Testis (tissue), 3 donors: ENCODE results near the gene NUDT22. TPM values are rescaled to one million over a fixed set of nuclear protein-coding genes. Genes with fewer than 3 reads are reported as not detected.
A peak's percentile ranks its signal among the peaks of the same experiment; 100 is the strongest.

Source experiments
- DNase-seq: peaks from one replicate; pipeline ENCODE4 v3.0.0-alpha.2; 2019
- H3K27ac ChIP-seq, 2 donors: fragments of 200-600 bp; sonication (generic); one replicate each; pipeline ENCODE4 v1.5.1; 2019
- H3K27me3 ChIP-seq: fragments of 200-600 bp; sonication (generic); one replicate; pipeline ENCODE4 v1.5.1; 2019
- H3K36me3 ChIP-seq: fragments of 200-600 bp; sonication (generic); one replicate; pipeline ENCODE4 v1.5.1; 2017; ENCODE audit warnings: low read depth; ENCODE audit errors: missing control alignments
- H3K4me1 ChIP-seq: fragments of 200-600 bp; sonication (generic); one replicate; pipeline ENCODE4 v1.5.1; 2019
- H3K4me3 ChIP-seq, 2 donors: fragments of 200-600 bp; sonication (generic); one replicate each; pipeline ENCODE4 v1.5.1; 2017 to 2019
- H3K9me3 ChIP-seq: fragments of 200-600 bp; sonication (generic); one replicate; pipeline ENCODE4 v1.5.1; 2017
- CTCF ChIP-seq, 3 experiments: fragments of 450-650 bp in 2 of 3; fragments of 200-600 bp in 1 of 3; sonication (generic) in 1 of 3; IDR thresholded peaks; one replicate each; pipeline ENCODE4 v1.5.1; 2016 to 2019; ENCODE audit warnings: antibody characterized with exemption in 3 of 3, mild to moderate bottlenecking in 2 of 3, moderate library complexity in 1 of 3
- POLR2A ChIP-seq: fragments of 450-650 bp; IDR thresholded peaks from one replicate; pipeline ENCODE4 v1.6.1; 2017; ENCODE audit warnings: antibody characterized with exemption, mild to moderate bottlenecking, moderate library complexity
- WGBS, 2 donors: methylation state at CpG; one replicate each; pipeline ENCODE4 v1.1.5; 2018; 5-methylcytosine and 5-hydroxymethylcytosine counted together
- intact Hi-C: fragments of 100-400 bp; cut with DNase I; formaldehyde crosslinking; loops from one replicate; pipeline ENCODE4 v1.15.1; 2023; ENCODE audit warnings: low total_unique reads
- polyA plus RNA-seq: library from polyadenylated mRNA; stranded (reverse); fragments of 350-450 nt; fragmentation: Illumina TruSeq; extraction: RNeasy Lipid Tissue Mini Kit (QIAGEN cat#74804); gene quantifications from one replicate; pipeline ENCODE4 v1.2.3, GENCODE V29; 2014; ENCODE audit warnings: low read depth, low replicate concordance; ENCODE audit not compliant: insufficient read depth
- total RNA-seq, 2 donors: library from RNA; depleted of rRNA; stranded (reverse); fragments of >200 nt; gene quantifications; one replicate each; pipeline ENCODE4 v1.2.3, GENCODE V29; 2016

NUDT22 gene
- total and polyA plus RNA-seq, 3 donors from 2014 or later: 19.0 to 52.7 (median 50.9) TPM

GRCh38 chr11:64230985-64231365, 4.9 kb downstream of the NUDT22 start:
- Histone ChIP-seq H3K4me3 (peak overlapping the region; percentile 73 to 74), H3K27ac (peak overlapping the region; percentile 85 to 98), H3K36me3 (no peaks in the 10 kb centered on the region), H3K27me3 (no peaks in the 10 kb centered on the region), H3K4me1 (peaks cover 41% of the 10 kb centered on the region), H3K9me3 (no peaks in the 10 kb centered on the region)
- 9 to 10% methylated on average over 7 to 8 of the region's 8 CpGs for WGBS, 2 donors
- TF ChIP-seq POLR2A (no peak), CTCF (IDR thresholded peaks at IDR 0.05) (no peak)
- intact Hi-C loops: no loop called here
- DNase-seq: no peak

- no peak overlapping the region for H3K27ac ChIP-seq
- WGBS, 2 donors: 83 to 88% methylated on average over 7 of the region's 7 CpGs
- TF ChIP-seq CTCF (IDR thresholded peaks at IDR 0.05) (no peak), POLR2A (no peak)
- H3K27me3 ChIP-seq: no peaks in the 10 kb centered on the region
- intact Hi-C loops: no loop called here
- H3K4me1 ChIP-seq: peaks cover 40% of the 10 kb centered on the region
- no peaks in the 10 kb centered on the region for H3K9me3 ChIP-seq
- H3K36me3 ChIP-seq: no peaks in the 10 kb centered on the region
- DNase-seq: no peak
- no peak overlapping the region for H3K4me3 ChIP-seq
These were observed 5.5 kb downstream of the NUDT22 start for GRCh38 chr11:64231546-64231945.

GRCh38 chr11:64232182-64232966, 6.3 kb downstream of the NUDT22 start:
- Histone ChIP-seq H3K4me3 (no peak overlapping the region), H3K9me3 (no peaks in the 10 kb centered on the region), H3K36me3 (no peaks in the 10 kb centered on the region), H3K27ac (no peak overlapping the region), H3K27me3 (no peaks in the 10 kb centered on the region), H3K4me1 (peaks cover 31% of the 10 kb centered on the region)
- no peak for DNase-seq
- WGBS, 2 donors: 84 to 89% methylated on average over 14 to 15 of the region's 15 CpGs
- intact Hi-C loops: no loop called here
- TF ChIP-seq POLR2A: no peak
- no peak for TF ChIP-seq CTCF (IDR thresholded peaks at IDR 0.05)

- 87 to 89% methylated on average over 8 of the region's 8 CpGs for WGBS, 2 donors
These were observed 6.9 kb downstream of the NUDT22 start for GRCh38 chr11:64232967-64233315.

More at GRCh38 chr11:64232967-64233315, 6.9 kb downstream of the NUDT22 start:
- TF ChIP-seq POLR2A (no peak), CTCF (IDR thresholded peaks at IDR 0.05) (no peak)
- H3K27me3 ChIP-seq: no peaks in the 10 kb centered on the region
- intact Hi-C loops: no loop called here
- no peaks in the 10 kb centered on the region for H3K36me3 ChIP-seq
- DNase-seq: no peak
- no peak overlapping the region for H3K4me3 ChIP-seq
- no peaks in the 10 kb centered on the region for H3K9me3 ChIP-seq
- peaks cover 27% of the 10 kb centered on the region for H3K4me1 ChIP-seq
- H3K27ac ChIP-seq: no peak overlapping the region
